DND-41 (cell line): Measurements from ENCODE around the gene DACH1.

Experiments used
- EZH2 ChIP-seq: IDR thresholded peaks from 3 replicates; pipeline ENCODE4 v1.6.1; 2012; ENCODE audit warnings: borderline replicate concordance, low read depth, mild to moderate bottlenecking, moderate library complexity, low read length, inconsistent platforms; ENCODE audit not compliant: severe bottlenecking
- TF ChIP-seq, protein P1 (sequence below): IDR thresholded peaks from 2 replicates; pipeline ENCODE4 v1.5.1; 2012; ENCODE audit warnings: borderline replicate concordance, low read length, moderate library complexity, mild to moderate bottlenecking; ENCODE audit not compliant: poor library complexity, severe bottlenecking; ENCODE audit errors: extremely low read depth

GRCh38 chr13:71874458-71874857 is 7.5 kb upstream of the DACH1 start:
- TF ChIP-seq, protein P1, sequence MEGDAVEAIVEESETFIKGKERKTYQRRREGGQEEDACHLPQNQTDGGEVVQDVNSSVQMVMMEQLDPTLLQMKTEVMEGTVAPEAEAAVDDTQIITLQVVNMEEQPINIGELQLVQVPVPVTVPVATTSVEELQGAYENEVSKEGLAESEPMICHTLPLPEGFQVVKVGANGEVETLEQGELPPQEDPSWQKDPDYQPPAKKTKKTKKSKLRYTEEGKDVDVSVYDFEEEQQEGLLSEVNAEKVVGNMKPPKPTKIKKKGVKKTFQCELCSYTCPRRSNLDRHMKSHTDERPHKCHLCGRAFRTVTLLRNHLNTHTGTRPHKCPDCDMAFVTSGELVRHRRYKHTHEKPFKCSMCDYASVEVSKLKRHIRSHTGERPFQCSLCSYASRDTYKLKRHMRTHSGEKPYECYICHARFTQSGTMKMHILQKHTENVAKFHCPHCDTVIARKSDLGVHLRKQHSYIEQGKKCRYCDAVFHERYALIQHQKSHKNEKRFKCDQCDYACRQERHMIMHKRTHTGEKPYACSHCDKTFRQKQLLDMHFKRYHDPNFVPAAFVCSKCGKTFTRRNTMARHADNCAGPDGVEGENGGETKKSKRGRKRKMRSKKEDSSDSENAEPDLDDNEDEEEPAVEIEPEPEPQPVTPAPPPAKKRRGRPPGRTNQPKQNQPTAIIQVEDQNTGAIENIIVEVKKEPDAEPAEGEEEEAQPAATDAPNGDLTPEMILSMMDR: no peak
- no peak for TF ChIP-seq EZH2
